ENCODE measurements around the gene RNASE1. TPM values are rescaled to one million over a fixed set of nuclear protein-coding genes. Genes with fewer than 3 reads are reported as not detected.

Gene RNASE1
- total RNA-seq, 1 experiment from 2014 or later, result 6.2 TPM

DNA sequence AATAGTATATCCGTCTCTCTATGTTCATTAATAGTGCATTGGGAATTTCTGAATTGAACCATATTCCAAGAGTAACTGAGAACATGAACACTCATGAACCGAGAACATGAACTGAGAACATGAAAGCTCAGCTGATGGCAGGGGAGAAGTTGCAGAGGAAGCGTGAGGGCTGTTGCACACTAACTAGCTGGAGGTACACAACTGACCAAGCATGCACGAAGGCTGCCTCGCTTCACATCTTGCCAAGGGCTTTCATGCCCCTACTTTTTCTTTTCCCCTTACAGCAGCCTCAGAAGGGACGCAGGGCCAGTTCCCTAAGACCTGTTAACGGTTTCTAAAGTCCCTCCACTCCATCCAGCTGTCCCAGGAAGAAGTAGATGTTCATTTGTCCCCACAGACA lies 4.3 kb downstream of the RNASE1 start (continued):
- TF ChIP-seq, protein P1, sequence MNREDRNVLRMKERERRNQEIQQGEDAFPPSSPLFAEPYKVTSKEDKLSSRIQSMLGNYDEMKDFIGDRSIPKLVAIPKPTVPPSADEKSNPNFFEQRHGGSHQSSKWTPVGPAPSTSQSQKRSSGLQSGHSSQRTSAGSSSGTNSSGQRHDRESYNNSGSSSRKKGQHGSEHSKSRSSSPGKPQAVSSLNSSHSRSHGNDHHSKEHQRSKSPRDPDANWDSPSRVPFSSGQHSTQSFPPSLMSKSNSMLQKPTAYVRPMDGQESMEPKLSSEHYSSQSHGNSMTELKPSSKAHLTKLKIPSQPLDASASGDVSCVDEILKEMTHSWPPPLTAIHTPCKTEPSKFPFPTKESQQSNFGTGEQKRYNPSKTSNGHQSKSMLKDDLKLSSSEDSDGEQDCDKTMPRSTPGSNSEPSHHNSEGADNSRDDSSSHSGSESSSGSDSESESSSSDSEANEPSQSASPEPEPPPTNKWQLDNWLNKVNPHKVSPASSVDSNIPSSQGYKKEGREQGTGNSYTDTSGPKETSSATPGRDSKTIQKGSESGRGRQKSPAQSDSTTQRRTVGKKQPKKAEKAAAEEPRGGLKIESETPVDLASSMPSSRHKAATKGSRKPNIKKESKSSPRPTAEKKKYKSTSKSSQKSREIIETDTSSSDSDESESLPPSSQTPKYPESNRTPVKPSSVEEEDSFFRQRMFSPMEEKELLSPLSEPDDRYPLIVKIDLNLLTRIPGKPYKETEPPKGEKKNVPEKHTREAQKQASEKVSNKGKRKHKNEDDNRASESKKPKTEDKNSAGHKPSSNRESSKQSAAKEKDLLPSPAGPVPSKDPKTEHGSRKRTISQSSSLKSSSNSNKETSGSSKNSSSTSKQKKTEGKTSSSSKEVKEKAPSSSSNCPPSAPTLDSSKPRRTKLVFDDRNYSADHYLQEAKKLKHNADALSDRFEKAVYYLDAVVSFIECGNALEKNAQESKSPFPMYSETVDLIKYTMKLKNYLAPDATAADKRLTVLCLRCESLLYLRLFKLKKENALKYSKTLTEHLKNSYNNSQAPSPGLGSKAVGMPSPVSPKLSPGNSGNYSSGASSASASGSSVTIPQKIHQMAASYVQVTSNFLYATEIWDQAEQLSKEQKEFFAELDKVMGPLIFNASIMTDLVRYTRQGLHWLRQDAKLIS (CRISPR knock-in tag; IDR thresholded peaks at IDR 0.05; ENCODE audit: borderline replicate concordance), result no peak

DNA sequence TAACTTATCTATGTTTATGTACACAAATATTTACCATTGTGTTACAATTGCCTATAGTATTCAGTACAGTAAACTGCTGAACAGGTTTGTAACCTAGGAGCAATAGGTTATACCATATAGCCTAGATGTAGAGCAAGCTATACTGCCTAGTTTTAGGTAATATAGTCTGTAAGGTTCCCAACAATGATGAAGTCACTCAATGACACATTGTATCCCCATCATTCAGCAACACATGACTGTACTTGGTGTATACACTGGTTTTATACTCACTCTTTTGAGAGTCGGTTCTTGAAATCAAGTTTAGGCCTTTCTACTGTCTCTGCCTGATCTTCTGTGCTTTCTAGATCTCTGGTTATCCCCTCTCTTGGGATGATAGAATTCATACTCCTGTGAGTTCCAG lies 5.5 kb downstream of the RNASE1 start:
- DNase-seq (ENCODE audit: low spot score) (no peak), ATAC-seq (no peak)
- Mint-ChIP-seq H3K4me3 (no peak overlapping the region), H3K27me3 (ENCODE audit: low read depth) (no peaks in the 10 kb centered on the region; the same call in 1 of the 2 replicates), H3K36me3 (no peaks in the 10 kb centered on the region), H3K9me3 (no peaks in the 10 kb centered on the region), H3K4me1 (peaks cover 45% of the 10 kb centered on the region), H3K27ac (no peak overlapping the region)
- ChIA-PET POLR2A (no interaction called here), CTCF (interaction anchor here (1.2 kb wide), 1 partner anchor 60 kb away, joined by 4 read pairs; no protein-coding TSS in a partner anchor)
- TF ChIP-seq RELA (CRISPR knock-in tag; IDR thresholded peaks at IDR 0.05; ENCODE audit: borderline replicate concordance) (no peak), CTCF (IDR thresholded peaks at IDR 0.05) (no peak), ZNF121 (CRISPR knock-in tag; IDR thresholded peaks at IDR 0.05) (no peak), OVOL2 (CRISPR knock-in tag; IDR thresholded peaks at IDR 0.05; ENCODE audit: borderline replicate concordance) (no peak), FOXK1 (CRISPR knock-in tag; IDR thresholded peaks at IDR 0.05) (no peak)

- CTCF ChIA-PET, result interaction anchor here (0.6 to 1.5 kb wide), 5 partner anchors 37 to 176 kb away, joined by 3 to 4 read pairs (median 3); no protein-coding TSS in a partner anchor
- no peak for DNase-seq (ENCODE audit: low spot score)
- peaks cover 34% of the 10 kb centered on the region for H3K4me1 Mint-ChIP-seq
- TF ChIP-seq FOXK1 (CRISPR knock-in tag; IDR thresholded peaks at IDR 0.05) (no peak), GABPB1 (CRISPR knock-in tag; IDR thresholded peaks at IDR 0.05) (no peak), NFYB (CRISPR knock-in tag; conservative IDR thresholded peaks at IDR 0.05; ENCODE audit: low read depth) (no peak), CREM (CRISPR knock-in tag; IDR thresholded peaks at IDR 0.05) (no peak), ZNF423 (CRISPR knock-in tag; IDR thresholded peaks at IDR 0.05) (no peak), ZNF121 (CRISPR knock-in tag; IDR thresholded peaks at IDR 0.05) (no peak)
- POLR2A ChIA-PET, result no interaction called here
- ATAC-seq, result no peak
- H3K27ac Mint-ChIP-seq, result no peak overlapping the region
- no peaks in the 10 kb centered on the region for H3K9me3 Mint-ChIP-seq
- no peak overlapping the region for H3K4me3 Mint-ChIP-seq
- H3K36me3 Mint-ChIP-seq, result no peaks in the 10 kb centered on the region
- no peaks in the 10 kb centered on the region for H3K27me3 Mint-ChIP-seq (ENCODE audit: low read depth)
Observed at GRCh38 chr14:20794644-20795369, 7.8 kb downstream of the RNASE1 start.

DNA sequence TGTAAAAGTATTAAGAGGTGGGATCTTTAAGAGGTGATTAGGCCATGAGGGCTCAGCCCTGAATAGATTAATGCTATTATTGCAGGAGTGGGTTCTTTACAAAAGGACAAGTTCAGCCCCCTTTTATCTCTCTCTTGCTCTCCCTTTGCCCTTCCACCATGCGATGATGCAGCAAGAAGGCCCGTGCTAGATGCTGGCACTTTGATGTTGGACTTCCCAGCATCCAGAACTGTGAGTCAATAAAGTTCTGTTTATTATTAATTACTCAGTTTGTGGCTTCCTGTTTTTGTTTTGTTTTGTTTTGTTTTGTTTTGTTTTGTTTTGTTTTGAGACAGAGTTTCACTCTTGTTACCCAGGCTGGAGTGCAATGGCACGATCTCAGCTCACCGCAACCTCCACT lies 10.1 kb downstream of the RNASE1 start:
- H3K4me1 Mint-ChIP-seq, result peaks cover 26% of the 10 kb centered on the region
- no peaks in the 10 kb centered on the region for H3K36me3 Mint-ChIP-seq
- no peak overlapping the region for H3K4me3 Mint-ChIP-seq
- TF ChIP-seq NR3C1 (CRISPR knock-in tag; conservative IDR thresholded peaks at IDR 0.05; ENCODE audit: low read depth), result no peak
- TF ChIP-seq OVOL2 (CRISPR knock-in tag; IDR thresholded peaks at IDR 0.05; ENCODE audit: borderline replicate concordance), result no peak
- no peak for TF ChIP-seq ATF2 (CRISPR knock-in tag; IDR thresholded peaks at IDR 0.05; ENCODE audit: borderline replicate concordance, low read depth)
- TF ChIP-seq, protein P2, sequence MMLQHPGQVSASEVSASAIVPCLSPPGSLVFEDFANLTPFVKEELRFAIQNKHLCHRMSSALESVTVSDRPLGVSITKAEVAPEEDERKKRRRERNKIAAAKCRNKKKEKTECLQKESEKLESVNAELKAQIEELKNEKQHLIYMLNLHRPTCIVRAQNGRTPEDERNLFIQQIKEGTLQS (CRISPR knock-in tag; conservative IDR thresholded peaks at IDR 0.05), result no peak
- TF ChIP-seq SMAD3 (CRISPR knock-in tag; IDR thresholded peaks at IDR 0.05; ENCODE audit: borderline replicate concordance), result no peak
- TF ChIP-seq ZNF232 (CRISPR knock-in tag; IDR thresholded peaks at IDR 0.05), result no peak
- TF ChIP-seq NFE2L1 (CRISPR knock-in tag; IDR thresholded peaks at IDR 0.05), result no peak
- no peak for TF ChIP-seq CREB1 (CRISPR knock-in tag; IDR thresholded peaks at IDR 0.05)
- no peak for TF ChIP-seq ZNF416 (CRISPR knock-in tag; IDR thresholded peaks at IDR 0.05)
- TF ChIP-seq ESRRA (CRISPR knock-in tag; IDR thresholded peaks at IDR 0.05; ENCODE audit: borderline replicate concordance), result no peak
- TF ChIP-seq, protein P3, sequence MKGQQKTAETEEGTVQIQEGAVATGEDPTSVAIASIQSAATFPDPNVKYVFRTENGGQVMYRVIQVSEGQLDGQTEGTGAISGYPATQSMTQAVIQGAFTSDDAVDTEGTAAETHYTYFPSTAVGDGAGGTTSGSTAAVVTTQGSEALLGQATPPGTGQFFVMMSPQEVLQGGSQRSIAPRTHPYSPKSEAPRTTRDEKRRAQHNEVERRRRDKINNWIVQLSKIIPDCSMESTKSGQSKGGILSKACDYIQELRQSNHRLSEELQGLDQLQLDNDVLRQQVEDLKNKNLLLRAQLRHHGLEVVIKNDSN (CRISPR knock-in tag; IDR thresholded peaks at IDR 0.05), result no peak
- TF ChIP-seq HMGXB4 (CRISPR knock-in tag; IDR thresholded peaks at IDR 0.05), result no peak
- ChIA-PET CTCF (no interaction called here), POLR2A (no interaction called here)
- H3K27me3 Mint-ChIP-seq (ENCODE audit: low read depth), result no peaks in the 10 kb centered on the region
- DNase-seq (ENCODE audit: low spot score), result no peak
- 0 out of 2 replicates have a peak, but pooled peaks cover 3% of the 10 kb centered on the region for H3K9me3 Mint-ChIP-seq
- no peak overlapping the region for H3K27ac Mint-ChIP-seq
- no peak for ATAC-seq

All from WTC11 (cell line).